K562 (cell line): Measurements from ENCODE around the gene UQCRH. TPM values are rescaled to one million over a fixed set of nuclear protein-coding genes. Genes with fewer than 3 reads are reported as not detected.

Experiments
- ATAC-seq: fragments of 200-7000 bp; cut with Tn5 transposase; 3 replicates; pipeline ENCODE4 v1.9.1; 2020; ENCODE audit warnings: moderate library complexity
- BruUV-seq: library from RNA; stranded (reverse); fragments of 400-500 nt; replicated peaks from 2 replicates; lab custom pipeline; 2021; lab: Mats Ljungman, UMichigan
- CTCF ChIA-PET: fragments of 300-600 bp; formaldehyde crosslinking; extraction: SDS; loops from one replicate; lab custom pipeline; 2021; ENCODE audit warnings: low intra/inter-chr PET ratio; lab: Yijun Ruan, JAX
- POLR2A ChIA-PET: fragments of 300-600, 350-650 bp; sonication (Branson Sonifier 250); formaldehyde crosslinking; extraction: SDS; loops from one replicate; lab custom pipeline; 2021; ENCODE audit warnings: antibody characterized with exemption, inconsistent platforms; lab: Yijun Ruan, JAX
- DNase-seq, 4 experiments: peaks; one replicate each; pipeline versions ENCODE4 v3.0.0 to v3.0.0-alpha.2; 2011 to 2018; ENCODE audit warnings: low spot score in 3 of 4, mixed read lengths in 3 of 4; ENCODE audit errors: extremely low read depth in 1 of 4
- FAIRE-seq: peaks from 2 replicates; lab custom pipeline; 2011; peaks lifted over from hg19 to GRCh38; lab: Jason Lieb, UNC
- H2AFZ ChIP-seq: 2 replicates; pipeline ENCODE4 v1.6.0; 2011; ENCODE audit warnings: low read depth, low read length, control low read depth, inconsistent platforms
- H3K27ac ChIP-seq: fragments of 200-600 bp; 3 replicates; pipeline ENCODE4 v1.8.0; 2011; ENCODE audit warnings: low read depth, mild to moderate bottlenecking, control low read depth, inconsistent platforms, low read length, moderate library complexity, mixed read lengths; ENCODE audit errors: extremely low read depth
- H3K27me3 ChIP-seq, 2 experiments: fragments of 300-600 bp in 1 of 2; 2 replicates in 1 of 2; 3 replicates in 1 of 2; pipeline versions ENCODE4 v1.6.0 to v1.8.0; 2011; ENCODE audit warnings: inconsistent platforms in 2 of 2, low read length in 2 of 2, mild to moderate bottlenecking in 1 of 2, mixed read lengths in 1 of 2, moderate library complexity in 1 of 2; ENCODE audit not compliant: control insufficient read depth in 2 of 2, insufficient read depth in 2 of 2
- H3K36me3 ChIP-seq: fragments of 300-600 bp; 3 replicates; pipeline ENCODE4 v1.8.0; 2011; ENCODE audit warnings: mild to moderate bottlenecking, low read length, inconsistent platforms; ENCODE audit not compliant: control insufficient read depth, insufficient read depth
- H3K4me1 ChIP-seq, 2 experiments: fragments of 200-600 bp in 1 of 2; replicated peaks in 1 of 2; 2 replicates in 1 of 2; 3 replicates in 1 of 2; pipeline versions ENCODE4 v1.5.1 to v1.8.0; 2011; ENCODE audit warnings: inconsistent platforms in 2 of 2, low read length in 2 of 2, mild to moderate bottlenecking in 1 of 2, mixed read lengths in 1 of 2, moderate library complexity in 1 of 2; ENCODE audit not compliant: control insufficient read depth in 2 of 2, insufficient read depth in 2 of 2
- H3K4me2 ChIP-seq: 2 replicates; pipeline ENCODE4 v1.6.1; 2011; ENCODE audit warnings: low read length, control low read depth, inconsistent platforms, mixed read lengths; ENCODE audit not compliant: insufficient read depth
- H3K4me3 ChIP-seq: fragments of 200-600 bp; sonication (generic), shearing (Covaris generic); 2 replicates; pipeline ENCODE4 v1.5.1; 2016; ENCODE audit warnings: control low read depth, inconsistent platforms
- H3K79me2 ChIP-seq: fragments of 200-600 bp; 3 replicates; pipeline ENCODE4 v1.8.0; 2011; ENCODE audit warnings: low read length, inconsistent platforms; ENCODE audit not compliant: control insufficient read depth, insufficient read depth
- H3K9ac ChIP-seq, 2 experiments: 2 replicates each; pipeline versions ENCODE4 v1.6.0 to v1.6.1; 2011; ENCODE audit warnings: low read depth in 2 of 2, low read length in 2 of 2, control low read depth in 1 of 2, inconsistent platforms in 1 of 2, mild to moderate bottlenecking in 1 of 2, mixed read lengths in 1 of 2; ENCODE audit not compliant: insufficient read depth in 1 of 2
- H3K9me1 ChIP-seq: one replicate; pipeline ENCODE4 v1.6.0; 2011; ENCODE audit warnings: inconsistent platforms, mild to moderate bottlenecking, low read length, moderate library complexity; ENCODE audit not compliant: control insufficient read depth, insufficient read depth
- H3K9me3 ChIP-seq: replicated peaks from 2 replicates; pipeline ENCODE4 v1.5.1; 2011; ENCODE audit warnings: low read depth, low read length, inconsistent platforms; ENCODE audit not compliant: control insufficient read depth, insufficient read depth
- H4K20me1 ChIP-seq: replicated peaks from 2 replicates; pipeline ENCODE4 v1.6.1; 2011; ENCODE audit warnings: low read length, inconsistent platforms, mixed read lengths; ENCODE audit not compliant: control insufficient read depth, insufficient read depth
- ESRRA ChIP-seq: fragments of 450-650 bp; IDR thresholded peaks from 2 replicates; pipeline ENCODE4 v1.6.1; 2014; ENCODE audit warnings: low read depth, mild to moderate bottlenecking, moderate library complexity, borderline replicate concordance
- FOXP1 ChIP-seq: sonication (generic); formaldehyde crosslinking; IDR thresholded peaks from 2 replicates; pipeline ENCODE4 v1.8.0; 2022; ENCODE audit warnings: mild to moderate bottlenecking, missing genetic modification reagents
- MYNN ChIP-seq, 2 experiments: sonication (generic); formaldehyde crosslinking in 1 of 2; IDR thresholded peaks; 2 replicates each; pipeline versions ENCODE4 v1.5.0 to v1.6.1; 2016 to 2020; ENCODE audit warnings: antibody characterized with exemption in 1 of 2, missing genetic modification reagents in 1 of 2
- TAF1 ChIP-seq: IDR thresholded peaks from 2 replicates; pipeline ENCODE4 v1.6.1; 2011; ENCODE audit warnings: mild to moderate bottlenecking, low read length, moderate library complexity; ENCODE audit not compliant: insufficient read depth, control insufficient read depth, severe bottlenecking; ENCODE audit errors: extremely low read depth
- XRCC5 ChIP-seq: fragments of 200-400 bp; formaldehyde crosslinking; IDR thresholded peaks from 2 replicates; pipeline ENCODE4 v1.6.1; 2017; ENCODE audit warnings: low read depth, mild to moderate bottlenecking, low read length
- ZBTB43 ChIP-seq: sonication (generic); formaldehyde crosslinking; IDR thresholded peaks from 2 replicates; pipeline ENCODE4 v1.8.0; 2023; ENCODE audit warnings: mild to moderate bottlenecking, missing genetic modification reagents
- ZNF175 ChIP-seq: fragments of 200-800 bp; sonication (Bioruptor generic); IDR thresholded peaks from 2 replicates; pipeline ENCODE4 v1.6.1; 2016; ENCODE audit warnings: low read depth, mild to moderate bottlenecking, missing genetic modification characterization, missing compliant biosample characterization
- WGBS: fragments of 100-300 bp; shearing (Covaris generic); methylation state at CpG from one replicate; pipeline ENCODE4 v1.1.6; 2016; ENCODE audit warnings: low coverage, mixed read lengths; ENCODE audit not compliant: insufficient coverage; ENCODE audit errors: missing lambda C conversion rate; 5-methylcytosine and 5-hydroxymethylcytosine counted together
- in situ Hi-C: fragments of 300-500 bp; cut with MboI; formaldehyde crosslinking; loops from 4 replicates; pipeline ENCODE4 v1.15.0; 2018; ENCODE audit warnings: inconsistent platforms, mixed read lengths
- intact Hi-C: fragments of 100-400 bp; cut with micrococcal nuclease; formaldehyde crosslinking; loops from 2 replicates; pipeline ENCODE4 v1.14.2; 2022
- polyA plus RNA-seq, 8 experiments: library from polyadenylated mRNA; depleted of rRNA in 4 of 8; stranded (reverse) in 5 of 8; unstranded in 3 of 8; fragments of >200 nt; fragmentation: Nextera tagmentation in 2 of 8; fragmentation: Illumina TruSeq in 1 of 8; extraction: Ambion mirVana in 2 of 8; extraction: Trizol in 1 of 8; gene quantifications; 2 replicates each; pipeline versions ENCODE4 v1.2.1 to v1.2.3, GENCODE V29; 2011 to 2014; ENCODE audit warnings: inconsistent platforms in 1 of 8, missing spikeins in 1 of 8
- total RNA-seq, 7 experiments: library from RNA; depleted of rRNA in 6 of 7; stranded (reverse); fragments of >200 nt in 6 of 7; fragmentation: Illumina TruSeq in 2 of 7; extraction: Trizol in 2 of 7; gene quantifications; 2 replicates each; pipeline versions ENCODE4 v1.2.1 to v1.2.3, GENCODE V29; 2011 to 2021; ENCODE audit warnings: low replicate concordance in 1 of 7
- TF ChIP-seq, protein P1 (sequence below): sonication (generic); formaldehyde crosslinking; IDR thresholded peaks from 2 replicates; pipeline ENCODE4 v1.8.0; 2022; ENCODE audit warnings: mild to moderate bottlenecking, low read depth, missing genetic modification reagents
- TF ChIP-seq, protein P2 (sequence below), 2 experiments: fragments of 450-650 bp in 1 of 2; IDR thresholded peaks; 2 replicates each; pipeline ENCODE4 v1.6.1; 2011 to 2017; ENCODE audit warnings: low read depth in 2 of 2, antibody characterized with exemption in 1 of 2, borderline replicate concordance in 1 of 2, low read length in 1 of 2, mild to moderate bottlenecking in 1 of 2, mixed read lengths in 1 of 2; ENCODE audit not compliant: control insufficient read depth in 1 of 2
- TF ChIP-seq, protein P3 (sequence below): sonication (generic); formaldehyde crosslinking; IDR thresholded peaks from 2 replicates; pipeline ENCODE4 v1.8.0; 2022; ENCODE audit warnings: mild to moderate bottlenecking, missing genetic modification reagents
- TF ChIP-seq, protein P4 (sequence below): fragments of 450-650 bp; IDR thresholded peaks from 2 replicates; pipeline ENCODE4 v1.6.1; 2014; ENCODE audit warnings: low read depth, mild to moderate bottlenecking, moderate library complexity, borderline replicate concordance

Gene UQCRH
- total and polyA plus RNA-seq, 9 of the 15 experiments (the other 6 are each of a cell fraction or from before 2014, with no cell fraction given): 1,267 to 5,184 (median 2,410) TPM

DNA sequence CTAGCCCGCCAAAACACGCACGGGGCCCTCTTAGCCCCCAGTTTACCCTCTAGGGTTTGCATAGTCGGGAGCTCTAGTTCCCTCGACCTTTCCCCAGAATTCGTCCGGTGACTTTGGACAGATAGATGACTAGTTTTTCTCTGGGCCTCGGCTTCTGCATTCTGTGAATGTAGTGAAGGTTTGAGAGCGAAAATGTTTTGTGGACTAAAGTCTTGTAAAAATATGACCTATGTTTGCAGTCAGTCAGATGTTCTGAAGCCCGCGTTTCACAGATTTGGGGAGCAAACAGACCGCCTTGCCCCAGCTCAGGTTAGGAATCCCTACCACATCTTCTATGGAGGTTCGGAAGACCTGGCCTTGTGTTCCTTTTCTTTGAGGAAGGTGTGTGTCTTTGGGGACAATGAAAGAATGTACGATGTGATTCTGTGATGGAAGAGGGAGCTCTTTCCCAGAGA is 401 bp downstream of the UQCRH start:
- Histone ChIP-seq H3K4me3 (peak overlapping the region; percentile 76), H2AFZ (peak overlapping the region; percentile 96), H3K9ac (peak overlapping the region; percentile 98 to 100), H3K27ac (peak overlapping the region; percentile 96), H3K4me1 (peaks cover 31 to 44% of the 10 kb centered on the region in 2 experiments; a peak in 4 of 5 replicates), H3K36me3 (peaks cover 49% of the 10 kb centered on the region), H3K9me1 (no peaks in the 10 kb centered on the region), H4K20me1 (peaks cover 38% of the 10 kb centered on the region), H3K4me2 (peak overlapping the region; percentile 97), H3K79me2 (peaks cover 100% of the 10 kb centered on the region), H3K27me3 (no peaks in the 10 kb centered on the region), H3K9me3 (no peaks in the 10 kb centered on the region)
- DNase-seq (no peak), ATAC-seq (no peak), FAIRE-seq (no peak)
- POLR2A ChIA-PET: interaction anchor here (0.6 to 3.5 kb wide), 18 partner anchors 10 to 1538 kb away, joined by 3 to 46 read pairs (median 5); partner anchors contain the start of genes NSUN4 and RAD54L
- TSS peak; percentile 79 for BruUV-seq
- in situ Hi-C loops: no loop called here
- CTCF ChIA-PET: interaction anchor here (0.9 kb wide), 1 partner anchor 44 kb away, joined by 4 read pairs; no protein-coding TSS in a partner anchor
- intact Hi-C loops: loop anchor here (1.0 to 5.0 kb wide), 2 partner anchors 36 to 57 kb away; partner anchors contain the start of genes NSUN4 and RAD54L
- 0% methylated on average over 14 of the region's 14 CpGs for WGBS
- 0 out of 2 replicates have a peak, but pooled peaks have one; percentile 14 for TF ChIP-seq MYNN (IDR thresholded peaks at IDR 0.05)
- no peak for TF ChIP-seq MYNN (CRISPR knock-in tag; IDR thresholded peaks at IDR 0.05)
- peak; percentile 4; the same call in 1 of the 2 replicates for TF ChIP-seq ZNF175 (CRISPR knock-in tag)
- TF ChIP-seq XRCC5: no peak
- TF ChIP-seq ZBTB43 (CRISPR knock-in tag): peak; percentile 79; the same call in 1 of the 2 replicates
- TF ChIP-seq, protein P1, sequence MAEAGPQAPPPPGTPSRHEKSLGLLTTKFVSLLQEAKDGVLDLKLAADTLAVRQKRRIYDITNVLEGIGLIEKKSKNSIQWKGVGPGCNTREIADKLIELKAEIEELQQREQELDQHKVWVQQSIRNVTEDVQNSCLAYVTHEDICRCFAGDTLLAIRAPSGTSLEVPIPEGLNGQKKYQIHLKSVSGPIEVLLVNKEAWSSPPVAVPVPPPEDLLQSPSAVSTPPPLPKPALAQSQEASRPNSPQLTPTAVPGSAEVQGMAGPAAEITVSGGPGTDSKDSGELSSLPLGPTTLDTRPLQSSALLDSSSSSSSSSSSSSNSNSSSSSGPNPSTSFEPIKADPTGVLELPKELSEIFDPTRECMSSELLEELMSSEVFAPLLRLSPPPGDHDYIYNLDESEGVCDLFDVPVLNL: peak; percentile 54; the same call in 1 of the 2 replicates
- TF ChIP-seq, protein P2, sequence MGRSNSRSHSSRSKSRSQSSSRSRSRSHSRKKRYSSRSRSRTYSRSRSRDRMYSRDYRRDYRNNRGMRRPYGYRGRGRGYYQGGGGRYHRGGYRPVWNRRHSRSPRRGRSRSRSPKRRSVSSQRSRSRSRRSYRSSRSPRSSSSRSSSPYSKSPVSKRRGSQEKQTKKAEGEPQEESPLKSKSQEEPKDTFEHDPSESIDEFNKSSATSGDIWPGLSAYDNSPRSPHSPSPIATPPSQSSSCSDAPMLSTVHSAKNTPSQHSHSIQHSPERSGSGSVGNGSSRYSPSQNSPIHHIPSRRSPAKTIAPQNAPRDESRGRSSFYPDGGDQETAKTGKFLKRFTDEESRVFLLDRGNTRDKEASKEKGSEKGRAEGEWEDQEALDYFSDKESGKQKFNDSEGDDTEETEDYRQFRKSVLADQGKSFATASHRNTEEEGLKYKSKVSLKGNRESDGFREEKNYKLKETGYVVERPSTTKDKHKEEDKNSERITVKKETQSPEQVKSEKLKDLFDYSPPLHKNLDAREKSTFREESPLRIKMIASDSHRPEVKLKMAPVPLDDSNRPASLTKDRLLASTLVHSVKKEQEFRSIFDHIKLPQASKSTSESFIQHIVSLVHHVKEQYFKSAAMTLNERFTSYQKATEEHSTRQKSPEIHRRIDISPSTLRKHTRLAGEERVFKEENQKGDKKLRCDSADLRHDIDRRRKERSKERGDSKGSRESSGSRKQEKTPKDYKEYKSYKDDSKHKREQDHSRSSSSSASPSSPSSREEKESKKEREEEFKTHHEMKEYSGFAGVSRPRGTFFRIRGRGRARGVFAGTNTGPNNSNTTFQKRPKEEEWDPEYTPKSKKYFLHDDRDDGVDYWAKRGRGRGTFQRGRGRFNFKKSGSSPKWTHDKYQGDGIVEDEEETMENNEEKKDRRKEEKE (IDR thresholded peaks at IDR 0.05; ENCODE audit: borderline replicate concordance in 1 of 2, control insufficient read depth in 1 of 2, low read depth in 2 of 2, low read length in 1 of 2): peak in 1 of 2 experiments; percentile 78; a peak in 1 of 4 replicates
- TF ChIP-seq ESRRA: no peak
- no peak for TF ChIP-seq FOXP1 (CRISPR knock-in tag)
- TF ChIP-seq, protein P3, sequence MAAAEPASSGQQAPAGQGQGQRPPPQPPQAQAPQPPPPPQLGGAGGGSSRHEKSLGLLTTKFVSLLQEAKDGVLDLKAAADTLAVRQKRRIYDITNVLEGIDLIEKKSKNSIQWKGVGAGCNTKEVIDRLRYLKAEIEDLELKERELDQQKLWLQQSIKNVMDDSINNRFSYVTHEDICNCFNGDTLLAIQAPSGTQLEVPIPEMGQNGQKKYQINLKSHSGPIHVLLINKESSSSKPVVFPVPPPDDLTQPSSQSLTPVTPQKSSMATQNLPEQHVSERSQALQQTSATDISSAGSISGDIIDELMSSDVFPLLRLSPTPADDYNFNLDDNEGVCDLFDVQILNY: peak; percentile 79
- TF ChIP-seq TAF1: peak; percentile 31
- TF ChIP-seq, protein P4, sequence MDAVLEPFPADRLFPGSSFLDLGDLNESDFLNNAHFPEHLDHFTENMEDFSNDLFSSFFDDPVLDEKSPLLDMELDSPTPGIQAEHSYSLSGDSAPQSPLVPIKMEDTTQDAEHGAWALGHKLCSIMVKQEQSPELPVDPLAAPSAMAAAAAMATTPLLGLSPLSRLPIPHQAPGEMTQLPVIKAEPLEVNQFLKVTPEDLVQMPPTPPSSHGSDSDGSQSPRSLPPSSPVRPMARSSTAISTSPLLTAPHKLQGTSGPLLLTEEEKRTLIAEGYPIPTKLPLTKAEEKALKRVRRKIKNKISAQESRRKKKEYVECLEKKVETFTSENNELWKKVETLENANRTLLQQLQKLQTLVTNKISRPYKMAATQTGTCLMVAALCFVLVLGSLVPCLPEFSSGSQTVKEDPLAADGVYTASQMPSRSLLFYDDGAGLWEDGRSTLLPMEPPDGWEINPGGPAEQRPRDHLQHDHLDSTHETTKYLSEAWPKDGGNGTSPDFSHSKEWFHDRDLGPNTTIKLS: peak; percentile 78; the same call in 1 of the 2 replicates
